Activated B cell treated with CpG ODN at 0.5 μM for 24 hours (primary cell): ENCODE measurements around the gene ZCRB1. TPM values are rescaled to one million over a fixed set of nuclear protein-coding genes. Genes with fewer than 3 reads are reported as not detected.
"Not testable (repeated sequence)": the region's sequence is repeated elsewhere in the genome, so short reads cannot be mapped to it uniquely, and the experiment has no call there.

Experiments used
- ATAC-seq: fragments of 200-7000 bp; cut with Tn5 transposase; one replicate; pipeline ENCODE4 v1.10.0; 2021; ENCODE audit warnings: low read depth, mild to moderate bottlenecking, moderate library complexity
- CTCF ChIA-PET: fragments of 350-600 bp; sonication (Branson Sonifier 250); formaldehyde crosslinking; loops from one replicate; lab custom pipeline; 2021; ENCODE audit warnings: antibody characterized with exemption; lab: Charles Lee
- POLR2A ChIA-PET: fragments of 350-600 bp; sonication (Branson Sonifier 250); formaldehyde crosslinking; loops from one replicate; lab custom pipeline; 2021; ENCODE audit warnings: antibody characterized with exemption; lab: Charles Lee
- DNase-seq: peaks from one replicate; pipeline ENCODE4 v3.0.0; 2022
- H3K27ac Mint-ChIP-seq: one replicate; pipeline ENCODE4 v1.8.0; 2020; ENCODE audit warnings: mixed read lengths
- H3K27me3 Mint-ChIP-seq: one replicate; pipeline ENCODE4 v1.8.0; 2021; ENCODE audit warnings: mixed read lengths
- H3K36me3 Mint-ChIP-seq: one replicate; pipeline ENCODE4 v1.8.0; 2021; ENCODE audit warnings: low read depth, mixed read lengths
- H3K4me1 Mint-ChIP-seq: one replicate; pipeline ENCODE4 v1.8.0; 2021; ENCODE audit warnings: mixed read lengths
- H3K4me3 Mint-ChIP-seq: one replicate; pipeline ENCODE4 v1.8.0; 2020; ENCODE audit warnings: mild to moderate bottlenecking, mixed read lengths
- H3K9me3 Mint-ChIP-seq: one replicate; pipeline ENCODE4 v1.8.0; 2020; ENCODE audit warnings: mixed read lengths
- CTCF ChIP-seq: fragments of 200-600 bp; IDR thresholded peaks from one replicate; pipeline ENCODE4 v1.8.0; 2022; ENCODE audit warnings: antibody characterized with exemption, mild to moderate bottlenecking
- intact Hi-C: fragments of 100-400 bp; cut with micrococcal nuclease; formaldehyde crosslinking; loops from one replicate; pipeline ENCODE4 v1.15.1; 2024
- total RNA-seq: library from RNA; stranded (reverse); gene quantifications from 2 replicates; pipeline ENCODE4 v1.2.3, GENCODE V29; 2022

Gene ZCRB1
- total RNA-seq, 1 donor from 2014 or later: 37.6 TPM

- Mint-ChIP-seq H3K27me3 (no peaks in the 10 kb centered on the region), H3K4me1 (peaks cover 32% of the 10 kb centered on the region), H3K36me3 (peaks cover 58% of the 10 kb centered on the region), H3K9me3 (no peaks in the 10 kb centered on the region), H3K4me3 (no peak overlapping the region), H3K27ac (no peak overlapping the region)
- intact Hi-C loops: no loop called here
- POLR2A ChIA-PET: no interaction called here
- CTCF ChIA-PET: no interaction called here
- ATAC-seq (no peak), DNase-seq (no peak)
- TF ChIP-seq CTCF: no peak
These were observed 12.4 kb upstream of the ZCRB1 start for GRCh38 chr12:42338280-42338679.

- H3K4me3 Mint-ChIP-seq: no peak overlapping the region
- POLR2A ChIA-PET: no interaction called here
- TF ChIP-seq CTCF: no peak
- intact Hi-C loops: no loop called here
- no peaks in the 10 kb centered on the region for H3K9me3 Mint-ChIP-seq
- DNase-seq: no peak
- no peaks in the 10 kb centered on the region for H3K27me3 Mint-ChIP-seq
- CTCF ChIA-PET: no interaction called here
- no peak for ATAC-seq
- H3K27ac Mint-ChIP-seq: no peak overlapping the region
- H3K36me3 Mint-ChIP-seq: peaks cover 49% of the 10 kb centered on the region
- H3K4me1 Mint-ChIP-seq: peaks cover 41% of the 10 kb centered on the region
These were observed 10.4 kb upstream of the ZCRB1 start for GRCh38 chr12:42336286-42336685.

GRCh38 chr12:42332301-42333285 lies 6.7 kb upstream of the ZCRB1 start:
- Mint-ChIP-seq H3K27me3 (no peaks in the 10 kb centered on the region), H3K4me1 (peaks cover 62% of the 10 kb centered on the region), H3K4me3 (no peak overlapping the region), H3K9me3 (no peaks in the 10 kb centered on the region), H3K36me3 (peaks cover 38% of the 10 kb centered on the region), H3K27ac (no peak overlapping the region)
- ChIA-PET POLR2A (interaction anchor here (0.6 kb wide), 1 partner anchor 880 kb away, joined by 4 read pairs; no protein-coding TSS in a partner anchor), CTCF (interaction anchor here (0.7 to 1.7 kb wide), 13 partner anchors 10 to 1056 kb away, joined by 3 to 7 read pairs (median 3); no protein-coding TSS in a partner anchor)
- TF ChIP-seq CTCF: no peak
- ATAC-seq (peak; percentile 62), DNase-seq (no peak)
- intact Hi-C loops: loop anchor here (1.0 to 5.0 kb wide), 9 partner anchors 40 to 1385 kb away; partner anchors contain the start of gene YAF2

- ATAC-seq, CTCF ChIA-PET, H3K9me3 Mint-ChIP-seq, POLR2A ChIA-PET, H3K27me3 Mint-ChIP-seq: not testable (repeated sequence)
- Mint-ChIP-seq H3K36me3 (peaks cover 39% of the 10 kb centered on the region), H3K27ac (peak overlapping the region; percentile 47), H3K4me1 (peaks cover 79% of the 10 kb centered on the region), H3K4me3 (peak overlapping the region; percentile 39)
- intact Hi-C loops: loop anchor here (5.0 kb wide), 3 partner anchors 42 to 1383 kb away; no protein-coding TSS in a partner anchor
- DNase-seq: peak; percentile 17
These were observed 4.2 kb upstream of the ZCRB1 start for GRCh38 chr12:42330097-42330496.

GRCh38 chr12:42327227-42327590 lies 1.3 kb upstream of the ZCRB1 start:
- DNase-seq (no peak), ATAC-seq (no peak)
- no peaks in the 10 kb centered on the region for H3K9me3 Mint-ChIP-seq
- peaks cover 64% of the 10 kb centered on the region for H3K4me1 Mint-ChIP-seq
- POLR2A ChIA-PET: interaction anchor here (0.6 kb wide), 1 partner anchor 85 kb away, joined by 3 read pairs; no protein-coding TSS in a partner anchor
- CTCF ChIA-PET: no interaction called here
- no peak for TF ChIP-seq CTCF
- H3K27ac Mint-ChIP-seq: peak overlapping the region; percentile 90
- no peaks in the 10 kb centered on the region for H3K27me3 Mint-ChIP-seq
- H3K4me3 Mint-ChIP-seq: peak overlapping the region; percentile 94
- intact Hi-C loops: loop anchor here (2.0 to 5.0 kb wide), 3 partner anchors 20 to 240 kb away; no protein-coding TSS in a partner anchor
- H3K36me3 Mint-ChIP-seq: peaks cover 39% of the 10 kb centered on the region
